Lung (tissue), 12 donors: ENCODE data around the gene ZGLP1. TPM values are rescaled to one million over a fixed set of nuclear protein-coding genes. Genes with fewer than 3 reads are reported as not detected.

ENCODE experiments used
- ATAC-seq: fragments of 200-7000 bp; cut with Tn5 transposase; one replicate; pipeline ENCODE4 v1.9.1; 2020; ENCODE audit warnings: moderate number of reproducible peaks; ENCODE audit not compliant: insufficient read depth, low FRiP score
- DNase-seq, 3 donors: peaks; one replicate each; pipeline ENCODE4 v3.0.0-alpha.2; 2013 to 2017
- H3K27ac ChIP-seq, 2 donors: one replicate each; pipeline ENCODE4 v1.5.1; 2013; ENCODE audit warnings: mild to moderate bottlenecking in 2 of 2, moderate library complexity in 2 of 2, control low read depth in 1 of 2, inconsistent platforms in 1 of 2, low read depth in 1 of 2, low read length in 1 of 2
- H3K27me3 ChIP-seq, 3 donors: one replicate each; pipeline ENCODE4 v1.5.1; 2013; ENCODE audit warnings: low read length in 2 of 3; ENCODE audit not compliant: control insufficient read depth in 3 of 3, insufficient read depth in 3 of 3
- H3K36me3 ChIP-seq, 4 donors: one replicate each; pipeline ENCODE4 v1.5.1; 2013; ENCODE audit warnings: low read length in 4 of 4, mild to moderate bottlenecking in 1 of 4, moderate library complexity in 1 of 4; ENCODE audit not compliant: control insufficient read depth in 4 of 4, insufficient read depth in 4 of 4
- H3K4me1 ChIP-seq, 5 donors: one replicate each; pipeline ENCODE4 v1.5.1; 2013; ENCODE audit warnings: low read length in 5 of 5, mild to moderate bottlenecking in 2 of 5, moderate library complexity in 1 of 5; ENCODE audit not compliant: control insufficient read depth in 5 of 5, insufficient read depth in 5 of 5
- H3K4me3 ChIP-seq: one replicate; pipeline ENCODE4 v1.5.1; 2013; ENCODE audit warnings: mild to moderate bottlenecking, control low read depth, moderate library complexity
- H3K9ac ChIP-seq, 2 donors: one replicate each; pipeline ENCODE4 v1.5.1; 2013; ENCODE audit warnings: low read length in 2 of 2, control low read depth in 1 of 2; ENCODE audit not compliant: insufficient read depth in 1 of 2
- H3K9me3 ChIP-seq, 4 donors: one replicate each; pipeline ENCODE4 v1.5.1; 2013; ENCODE audit warnings: low read length in 3 of 4, mild to moderate bottlenecking in 1 of 4, moderate library complexity in 1 of 4; ENCODE audit not compliant: control insufficient read depth in 4 of 4, insufficient read depth in 3 of 4
- WGBS, 2 donors: extraction: QIAGEN DNeasy Blood & Tissue Kit; methylation state at CpG; one replicate each; pipeline ENCODE4 v1.1.7; 2013; 5-methylcytosine and 5-hydroxymethylcytosine counted together
- polyA plus RNA-seq, 2 donors: library from polyadenylated mRNA; stranded (reverse); fragments of 200-250 nt; gene quantifications; one replicate each; pipeline ENCODE4 v1.2.1, GENCODE V29; 2013
- total RNA-seq, 2 donors: library from RNA; depleted of rRNA in 1 of 2; stranded (reverse); fragments of >200 nt in 1 of 2; gene quantifications; one replicate each; pipeline ENCODE4 v1.2.1, GENCODE V29; 2014 to 2021
- TF ChIP-seq, protein P1 (sequence below): IDR thresholded peaks from 2 replicates; pipeline ENCODE4 v1.5.1; 2012; ENCODE audit warnings: mild to moderate bottlenecking; ENCODE audit errors: control extremely low read depth, extremely low read depth
- donor health status: control.
- donor health status: control.
- donor health status: Bipolar disorder and iron deficiency.
- donor health status: healthy.
- donor health status: DM: yes; HTN: yes; CAD: no.

The ZGLP1 gene
- total and polyA plus RNA-seq, 4 donors = 3.0 to 6.7 (median 4.4) TPM

DNA sequence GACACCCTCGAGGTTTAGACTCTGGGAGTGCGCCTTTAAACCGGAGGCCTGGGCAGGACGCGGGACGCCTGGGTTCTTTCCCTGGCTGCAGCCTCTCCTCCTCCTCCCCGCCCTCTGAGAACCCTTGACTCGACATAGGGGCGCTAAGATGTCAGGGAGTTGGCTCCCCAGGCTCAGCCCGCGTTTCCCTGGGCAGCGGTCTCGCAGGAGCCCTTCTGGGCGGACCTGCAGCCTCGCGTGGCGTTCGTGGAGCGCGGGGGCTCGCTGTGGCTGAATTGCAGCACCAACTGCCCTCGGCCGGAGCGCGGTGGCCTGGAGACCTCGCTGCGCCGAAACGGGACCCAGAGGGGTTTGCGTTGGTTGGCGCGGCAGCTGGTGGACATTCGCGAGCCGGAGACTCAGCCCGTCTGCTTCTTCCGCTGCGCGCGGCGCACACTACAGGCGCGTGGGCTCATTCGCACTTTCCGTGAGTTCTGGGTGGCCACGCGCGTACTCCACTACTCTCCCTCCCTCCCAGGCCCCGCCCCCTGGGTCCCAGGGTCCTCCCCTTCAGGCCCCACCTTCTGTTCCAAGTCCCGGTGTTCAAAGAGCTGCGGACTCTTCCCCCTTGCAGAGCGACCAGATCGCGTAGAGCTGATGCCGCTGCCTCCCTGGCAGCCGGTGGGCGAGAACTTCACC lies 18.6 kb downstream of the ZGLP1 start:
- no peak overlapping the region for H3K4me3 ChIP-seq
- peaks cover 0 to 72% (median 38%) of the 10 kb centered on the region in 5 donors for H3K4me1 ChIP-seq
- H3K9me3 ChIP-seq = peaks cover 0 to 7% (median 0%) of the 10 kb centered on the region in 4 donors
- ATAC-seq (no peak), DNase-seq (peak; percentile 55 to 67 (median 59))
- peaks cover 0 to 58% (median 23%) of the 10 kb centered on the region in 3 donors for H3K27me3 ChIP-seq
- H3K9ac ChIP-seq = no peak overlapping the region
- TF ChIP-seq, protein P1, sequence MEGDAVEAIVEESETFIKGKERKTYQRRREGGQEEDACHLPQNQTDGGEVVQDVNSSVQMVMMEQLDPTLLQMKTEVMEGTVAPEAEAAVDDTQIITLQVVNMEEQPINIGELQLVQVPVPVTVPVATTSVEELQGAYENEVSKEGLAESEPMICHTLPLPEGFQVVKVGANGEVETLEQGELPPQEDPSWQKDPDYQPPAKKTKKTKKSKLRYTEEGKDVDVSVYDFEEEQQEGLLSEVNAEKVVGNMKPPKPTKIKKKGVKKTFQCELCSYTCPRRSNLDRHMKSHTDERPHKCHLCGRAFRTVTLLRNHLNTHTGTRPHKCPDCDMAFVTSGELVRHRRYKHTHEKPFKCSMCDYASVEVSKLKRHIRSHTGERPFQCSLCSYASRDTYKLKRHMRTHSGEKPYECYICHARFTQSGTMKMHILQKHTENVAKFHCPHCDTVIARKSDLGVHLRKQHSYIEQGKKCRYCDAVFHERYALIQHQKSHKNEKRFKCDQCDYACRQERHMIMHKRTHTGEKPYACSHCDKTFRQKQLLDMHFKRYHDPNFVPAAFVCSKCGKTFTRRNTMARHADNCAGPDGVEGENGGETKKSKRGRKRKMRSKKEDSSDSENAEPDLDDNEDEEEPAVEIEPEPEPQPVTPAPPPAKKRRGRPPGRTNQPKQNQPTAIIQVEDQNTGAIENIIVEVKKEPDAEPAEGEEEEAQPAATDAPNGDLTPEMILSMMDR = no peak
- H3K36me3 ChIP-seq = peaks cover 0 to 5% (median under 1%) of the 10 kb centered on the region in 4 donors
- H3K27ac ChIP-seq = peak overlapping the region in 1 of 2 donors; percentile 50
- WGBS, 2 donors = 0% methylated on average over 52 to 57 of the region's 57 CpGs

DNA sequence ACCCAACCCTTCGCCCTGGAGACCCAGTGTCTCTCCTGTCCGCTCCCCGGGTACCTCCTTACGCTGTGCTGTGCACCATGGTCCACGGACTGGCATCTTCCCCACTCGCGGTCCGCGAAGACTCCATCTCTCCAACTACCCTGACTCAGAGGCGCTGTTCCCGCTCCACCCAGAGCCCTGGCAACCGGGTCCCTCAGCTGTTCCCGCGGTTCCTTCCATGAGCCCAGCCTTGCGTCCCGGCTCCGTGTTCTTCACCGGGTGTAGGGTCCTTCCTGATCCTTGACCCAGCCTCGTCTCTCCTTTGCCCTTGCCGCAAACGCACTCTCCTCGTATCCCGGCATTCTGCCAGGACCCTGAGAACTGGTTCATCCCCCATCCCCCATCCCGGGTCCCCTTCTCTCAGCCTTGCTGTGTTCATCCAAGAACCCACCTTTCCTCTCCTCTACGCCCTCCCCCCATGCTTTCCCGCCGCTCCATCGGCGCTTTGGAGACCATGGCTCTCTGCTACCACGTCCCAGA lies 19.2 kb downstream of the ZGLP1 start:
- Histone ChIP-seq H3K27ac (peak overlapping the region in 1 of 2 donors; percentile 46), H3K9ac (no peak overlapping the region), H3K4me1 (peaks cover 0 to 72% (median 42%) of the 10 kb centered on the region in 5 donors), H3K36me3 (peaks cover 0 to 7% (median 3%) of the 10 kb centered on the region in 4 donors), H3K9me3 (peaks cover 0 to 7% (median 0%) of the 10 kb centered on the region in 4 donors), H3K27me3 (peaks cover 0 to 52% (median 18%) of the 10 kb centered on the region in 3 donors), H3K4me3 (no peak overlapping the region)
- peak in 1 of 3 donors; percentile 20 for DNase-seq
- no peak for ATAC-seq
- TF ChIP-seq, protein P1 = no peak
- WGBS, 2 donors = 1% methylated on average over 30 of the region's 30 CpGs

DNA sequence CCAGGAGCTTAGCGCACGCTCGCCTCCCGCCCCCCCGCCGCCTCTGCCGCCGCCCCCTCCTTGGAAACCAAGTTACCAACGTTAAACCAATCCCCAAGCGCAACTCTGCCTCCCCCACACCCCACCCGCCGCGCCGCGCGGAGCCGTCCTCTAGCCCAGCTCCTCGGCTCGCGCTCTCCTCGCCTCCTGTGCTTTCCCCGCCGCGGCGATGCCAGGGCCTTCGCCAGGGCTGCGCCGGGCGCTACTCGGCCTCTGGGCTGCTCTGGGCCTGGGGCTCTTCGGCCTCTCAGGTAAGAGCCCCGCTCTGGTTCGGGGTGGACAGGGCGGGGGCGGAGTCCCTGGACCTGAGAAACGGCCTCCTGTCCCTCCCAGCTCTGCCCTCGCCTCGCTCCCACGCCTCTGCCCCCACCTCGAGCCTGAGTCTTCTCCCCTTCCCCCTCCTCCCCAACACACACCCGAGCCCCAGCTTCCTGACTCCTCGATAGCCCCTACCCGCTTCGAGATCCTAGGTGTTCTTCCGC lies 19.7 kb downstream of the ZGLP1 start, which contains the start of gene ICAM5:
Gene ICAM5, plus strand, starts transcription at position 117 of the 521 bp plus-strand sequence. Its CDS starts 92 bp downstream, at position 209.
- Histone ChIP-seq H3K4me3 (no peak within 1 kb of the TSS), H3K9ac (no peak within 1 kb of the TSS), H3K9me3 (peaks cover 0 to 7% (median 0%) of the 10 kb centered on the region in 4 donors), H3K36me3 (peaks cover 0 to 12% (median 3%) of the 10 kb centered on the region in 4 donors), H3K27me3 (peaks cover 0 to 47% (median 18%) of the 10 kb centered on the region in 3 donors), H3K27ac (peak within 1 kb of the TSS in 1 of 2 donors; percentile 46), H3K4me1 (peaks cover 0 to 70% (median 42%) of the 10 kb centered on the region in 5 donors)
- no peak for ATAC-seq
- TF ChIP-seq, protein P1 = no peak
- DNase-seq = peak in 1 of 3 donors; percentile 25
- WGBS, 2 donors = 0 to 2% methylated on average over 23 to 44 of the region's 45 CpGs
